Stomach (tissue), 9 donors: Measurements from ENCODE around the gene GUF1. TPM values are rescaled to one million over a fixed set of nuclear protein-coding genes. Genes with fewer than 3 reads are reported as not detected.

Experiments
- DNase-seq, 2 donors: peaks; one replicate each; pipeline versions ENCODE4 v3.0.0 to v3.0.0-alpha.2; 2013 to 2019
- H3K27ac ChIP-seq, 5 donors: fragments of 200-600 bp in 4 of 5; sonication (generic) in 4 of 5; one replicate each; pipeline ENCODE4 v1.5.1; 2013 to 2019; ENCODE audit warnings: mild to moderate bottlenecking in 1 of 5, moderate library complexity in 1 of 5
- H3K27me3 ChIP-seq, 3 donors: fragments of 200-600 bp; sonication (generic); one replicate each; pipeline ENCODE4 v1.5.1; 2017 to 2019; ENCODE audit warnings: mixed run types in 1 of 3
- H3K36me3 ChIP-seq, 4 donors: fragments of 200-600 bp; sonication (generic); 1 replicate in 3 of 4; 2 replicates in 1 of 4; pipeline ENCODE4 v1.5.1; 2016 to 2019
- H3K4me1 ChIP-seq, 4 donors: fragments of 200-600 bp; sonication (generic); one replicate each; pipeline ENCODE4 v1.5.1; 2016 to 2019
- H3K4me3 ChIP-seq, 4 donors: fragments of 200-600 bp; sonication (generic) in 3 of 4; one replicate each; pipeline ENCODE4 v1.5.1; 2016 to 2019; ENCODE audit warnings: mild to moderate bottlenecking in 1 of 4
- H3K9me3 ChIP-seq, 4 donors: fragments of 200-600 bp; sonication (generic); one replicate each; pipeline ENCODE4 v1.5.1; 2016 to 2019
- CTCF ChIP-seq, 7 experiments: fragments of 450-650 bp in 4 of 7; fragments of 200-600 bp in 3 of 7; sonication (generic) in 3 of 7; IDR thresholded peaks; one replicate each; pipeline ENCODE4 v1.5.1; 2016 to 2019; ENCODE audit warnings: antibody characterized with exemption in 7 of 7, control low read depth in 2 of 7, mild to moderate bottlenecking in 1 of 7
- EP300 ChIP-seq: sonication (generic); formaldehyde crosslinking; IDR thresholded peaks from one replicate; pipeline ENCODE4 v1.6.1; 2017; ENCODE audit warnings: antibody characterized with exemption
- POLR2A ChIP-seq, 4 donors: fragments of 450-650 bp; IDR thresholded peaks; one replicate each; pipeline ENCODE4 v1.6.1; 2016; ENCODE audit warnings: antibody characterized with exemption in 4 of 4, control low read depth in 2 of 4, mild to moderate bottlenecking in 1 of 4, moderate library complexity in 1 of 4
- POLR2AphosphoS5 ChIP-seq, 3 donors: sonication (generic); formaldehyde crosslinking; IDR thresholded peaks; one replicate each; pipeline ENCODE4 v1.6.1; 2016; ENCODE audit warnings: antibody characterized with exemption in 3 of 3
- WGBS, 5 donors: extraction: QIAGEN DNeasy Blood & Tissue Kit in 3 of 5; methylation state at CpG; one replicate each; pipeline versions ENCODE4 v1.1.5 to v1.1.7; 2013 to 2018; 5-methylcytosine and 5-hydroxymethylcytosine counted together
- intact Hi-C: fragments of 100-400 bp; cut with DNase I; formaldehyde crosslinking; loops from one replicate; pipeline ENCODE4 v1.15.1; 2023; ENCODE audit warnings: low total_unique reads
- polyA plus RNA-seq, 3 donors: library from polyadenylated mRNA; stranded (reverse); fragments of 200-250 nt; gene quantifications; one replicate each; pipeline ENCODE4 v1.2.3, GENCODE V29; 2013
- total RNA-seq, 5 donors: library from RNA; depleted of rRNA; stranded (reverse); fragments of >200 nt; gene quantifications; one replicate each; pipeline versions ENCODE4 v1.1.0 to v1.2.3, GENCODE V29; 2014 to 2016
- donor health status: healthy with polysubstance abuse.
- donor health status: Bipolar disorder and iron deficiency.
- donor health status: healthy.

GUF1 gene
- total and polyA plus RNA-seq, 8 donors = 2.3 to 32.1 (median 10.8) TPM

- intact Hi-C loops = no loop called here
- no peak for TF ChIP-seq POLR2AphosphoS5 (IDR thresholded peaks at IDR 0.05)
- TF ChIP-seq CTCF (IDR thresholded peaks at IDR 0.05) = no peak
- no peak for TF ChIP-seq EP300
- no peak for TF ChIP-seq POLR2A (IDR thresholded peaks at IDR 0.05)
- Histone ChIP-seq H3K4me1 (peaks cover 11 to 26% (median 17%) of the 10 kb centered on the region in 4 donors), H3K27me3 (no peaks in the 10 kb centered on the region), H3K9me3 (no peaks in the 10 kb centered on the region), H3K36me3 (no peaks in the 10 kb centered on the region), H3K4me3 (no peak overlapping the region), H3K27ac (no peak overlapping the region)
- no peak for DNase-seq
- 59 to 73% (median 70%) methylated on average over 5 of the region's 5 CpGs for WGBS, 5 donors
Observed at GRCh38 chr4:44675366-44675765, 2.9 kb upstream of the GUF1 start.

GRCh38 chr4:44679060-44679459, 840 bp downstream of the GUF1 start:
- DNase-seq = no peak
- Histone ChIP-seq H3K36me3 (peaks cover 2 to 25% (median 24%) of the 10 kb centered on the region in 4 donors), H3K27me3 (no peaks in the 10 kb centered on the region), H3K9me3 (no peaks in the 10 kb centered on the region), H3K4me1 (peaks cover 11 to 46% (median 25%) of the 10 kb centered on the region in 4 donors), H3K4me3 (peak overlapping the region; percentile 74 to 93 (median 80)), H3K27ac (peak overlapping the region in 4 of 5 donors; percentile 87 to 94 (median 92))
- intact Hi-C loops = no loop called here
- no peak for TF ChIP-seq EP300
- TF ChIP-seq POLR2A (IDR thresholded peaks at IDR 0.05) = no peak
- TF ChIP-seq CTCF (IDR thresholded peaks at IDR 0.05) = no peak
- no peak for TF ChIP-seq POLR2AphosphoS5 (IDR thresholded peaks at IDR 0.05)
- 0 to 2% (median 1%) methylated on average over 3 of the region's 3 CpGs for WGBS, 5 donors

GRCh38 chr4:44684648-44685047, 6.4 kb downstream of the GUF1 start:
- Histone ChIP-seq H3K36me3 (peaks cover 7 to 81% (median 78%) of the 10 kb centered on the region in 4 donors), H3K4me3 (no peak overlapping the region), H3K27ac (no peak overlapping the region), H3K27me3 (no peaks in the 10 kb centered on the region), H3K4me1 (peaks cover 5 to 27% (median 14%) of the 10 kb centered on the region in 4 donors), H3K9me3 (no peaks in the 10 kb centered on the region)
- no peak for TF ChIP-seq POLR2A (IDR thresholded peaks at IDR 0.05)
- no peak for TF ChIP-seq CTCF (IDR thresholded peaks at IDR 0.05)
- TF ChIP-seq EP300 = no peak
- TF ChIP-seq POLR2AphosphoS5 (IDR thresholded peaks at IDR 0.05) = no peak
- no peak for DNase-seq
- WGBS, 5 donors = 85 to 94% (median 90%) methylated on average over 1 of the region's 1 CpG
- intact Hi-C loops = no loop called here

- intact Hi-C loops = no loop called here
- H3K36me3 ChIP-seq = peaks cover 14 to 85% (median 79%) of the 10 kb centered on the region in 4 donors
- H3K27me3 ChIP-seq = no peaks in the 10 kb centered on the region
- peak overlapping the region in 2 of 5 donors; percentile 21 to 28 for H3K27ac ChIP-seq
- no peak overlapping the region for H3K4me3 ChIP-seq
- H3K9me3 ChIP-seq = no peaks in the 10 kb centered on the region
- TF ChIP-seq POLR2A (IDR thresholded peaks at IDR 0.05) (no peak), POLR2AphosphoS5 (IDR thresholded peaks at IDR 0.05) (no peak), CTCF (IDR thresholded peaks at IDR 0.05) (no peak), EP300 (no peak)
- peaks cover 3 to 17% (median 8%) of the 10 kb centered on the region in 4 donors for H3K4me1 ChIP-seq
- DNase-seq = no peak
- 88 to 100% (median 95%) methylated on average over 1 of the region's 1 CpG for WGBS, 5 donors
Observed at GRCh38 chr4:44700427-44700826, 22.2 kb downstream of the GUF1 start.
